ENCODE measurements around the gene G3BP1.
"Not testable (repeated sequence)": the region's sequence is repeated elsewhere in the genome, so short reads cannot be mapped to it uniquely, and the experiment has no call there.

The G3BP1 gene

GRCh38 chr5:151771259-151772028 lies at the start of gene G3BP1:
Gene G3BP1 (plus strand): TSS chr5:151771954. CDS start chr5:151786621, 14,667 bp downstream.
- in situ Hi-C loops (cut with MboI; ENCODE audit: low pct_unique_long_range_greater_than_20kb, low sequenced_read_pairs, unreplicated experiment): no loop called here
- peak; percentile 99 for DNase-seq (ENCODE audit: low spot score)
- TF ChIP-seq CTCF (IDR thresholded peaks at IDR 0.05; ENCODE audit: extremely low read depth, insufficient read depth, missing control alignments): peak; percentile 67

GRCh38 chr5:151722546-151722945 lies 49.2 kb upstream of the G3BP1 start:
- in situ Hi-C loops (cut with MboI; ENCODE audit: low pct_unique_long_range_greater_than_20kb, low sequenced_read_pairs, unreplicated experiment): no loop called here

GRCh38 chr5:151724360-151724759 lies 47.4 kb upstream of the G3BP1 start:
- DNase-seq (ENCODE audit: low spot score): no peak
- no peak for TF ChIP-seq CTCF (IDR thresholded peaks at IDR 0.05; ENCODE audit: extremely low read depth, insufficient read depth, missing control alignments)
- in situ Hi-C loops (cut with MboI; ENCODE audit: low pct_unique_long_range_greater_than_20kb, low sequenced_read_pairs, unreplicated experiment): no loop called here

More at GRCh38 chr5:151722546-151722945, 49.2 kb upstream of the G3BP1 start:
- no peak for TF ChIP-seq CTCF (IDR thresholded peaks at IDR 0.05; ENCODE audit: extremely low read depth, insufficient read depth, missing control alignments)
- DNase-seq (ENCODE audit: low spot score): no peak

GRCh38 chr5:151729597-151729996 lies 42.2 kb upstream of the G3BP1 start:
- not testable (repeated sequence) for DNase-seq (ENCODE audit: low spot score)
- in situ Hi-C loops (cut with MboI; ENCODE audit: low pct_unique_long_range_greater_than_20kb, low sequenced_read_pairs, unreplicated experiment): loop anchor here (25.0 kb wide), 1 partner anchor 217 kb away; no protein-coding TSS in a partner anchor

GRCh38 chr5:151730381-151730780 lies 41.4 kb upstream of the G3BP1 start:
- TF ChIP-seq CTCF (IDR thresholded peaks at IDR 0.05; ENCODE audit: extremely low read depth, insufficient read depth, missing control alignments): no peak
- in situ Hi-C loops (cut with MboI; ENCODE audit: low pct_unique_long_range_greater_than_20kb, low sequenced_read_pairs, unreplicated experiment): loop anchor here (25.0 kb wide), 1 partner anchor 218 kb away; no protein-coding TSS in a partner anchor
- DNase-seq (ENCODE audit: low spot score): no peak

GRCh38 chr5:151733358-151734063 lies 38.2 kb upstream of the G3BP1 start:
- no peak for DNase-seq (ENCODE audit: low spot score)
- TF ChIP-seq CTCF (IDR thresholded peaks at IDR 0.05; ENCODE audit: extremely low read depth, insufficient read depth, missing control alignments): no peak
- in situ Hi-C loops (cut with MboI; ENCODE audit: low pct_unique_long_range_greater_than_20kb, low sequenced_read_pairs, unreplicated experiment): loop anchor here (25.0 kb wide), 1 partner anchor 221 kb away; no protein-coding TSS in a partner anchor

GRCh38 chr5:151734064-151734408 lies 37.7 kb upstream of the G3BP1 start:
- no peak for DNase-seq (ENCODE audit: low spot score)
- no peak for TF ChIP-seq CTCF (IDR thresholded peaks at IDR 0.05; ENCODE audit: extremely low read depth, insufficient read depth, missing control alignments)
- in situ Hi-C loops (cut with MboI; ENCODE audit: low pct_unique_long_range_greater_than_20kb, low sequenced_read_pairs, unreplicated experiment): loop anchor here (25.0 kb wide), 1 partner anchor 222 kb away; no protein-coding TSS in a partner anchor

All from GM13977 (cell line).